Activated CD4-positive, alpha-beta T cell treated with anti-CD3 and anti-CD28 coated beads, Interleukin-2, amount 50 U/mL, for 1 hour (primary cell): ENCODE measurements around the gene RBFOX2.
"Not testable (repeated sequence)": the region's sequence is repeated elsewhere in the genome, so short reads cannot be mapped to it uniquely, and the experiment has no call there.

Source experiments
- DNase-seq: peaks from one replicate; pipeline ENCODE4 v3.0.0-alpha.2; 2020

The RBFOX2 gene

GRCh38 chr22:35727436-35727835 is 301.2 kb downstream of the RBFOX2 start:
- DNase-seq = no peak

DNA sequence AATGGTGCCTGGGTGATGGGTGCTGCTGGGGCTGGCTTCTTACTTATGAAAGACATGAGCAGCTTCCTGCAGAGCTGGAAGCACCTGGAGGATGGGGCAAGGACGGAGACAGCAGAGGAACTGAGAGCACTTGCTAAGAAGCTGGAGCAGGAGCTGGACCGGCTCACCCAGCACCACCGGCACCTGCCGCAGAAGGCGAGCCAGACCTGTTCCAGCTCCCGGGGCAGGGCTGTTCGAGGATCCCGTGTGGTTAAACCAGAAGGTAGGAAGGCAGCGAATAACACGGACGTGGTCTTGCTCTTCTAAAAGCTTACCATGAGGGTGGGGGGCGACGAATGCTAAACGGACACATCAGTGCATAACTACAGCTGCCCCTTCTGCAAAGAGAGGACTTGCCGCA is 301.7 kb downstream of the RBFOX2 start:
- no peak for DNase-seq

DNA sequence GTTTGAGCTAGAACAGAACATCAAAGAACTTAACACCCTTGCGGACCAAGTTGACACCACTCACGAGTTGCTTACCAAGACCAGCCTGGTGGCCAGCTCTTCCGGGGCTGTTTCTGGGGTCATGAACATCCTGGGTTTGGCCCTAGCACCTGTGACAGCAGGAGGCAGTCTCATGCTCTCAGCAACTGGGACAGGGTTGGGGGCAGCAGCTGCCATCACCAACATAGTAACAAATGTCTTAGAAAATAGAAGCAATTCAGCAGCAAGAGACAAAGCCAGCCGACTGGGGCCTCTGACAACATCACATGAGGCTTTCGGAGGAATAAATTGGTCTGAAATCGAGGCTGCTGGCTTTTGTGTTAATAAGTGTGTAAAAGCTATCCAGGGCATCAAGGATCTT is 302.2 kb downstream of the RBFOX2 start:
- DNase-seq = no peak

GRCh38 chr22:35725521-35725920 is 303.1 kb downstream of the RBFOX2 start:
- DNase-seq = no peak

DNA sequence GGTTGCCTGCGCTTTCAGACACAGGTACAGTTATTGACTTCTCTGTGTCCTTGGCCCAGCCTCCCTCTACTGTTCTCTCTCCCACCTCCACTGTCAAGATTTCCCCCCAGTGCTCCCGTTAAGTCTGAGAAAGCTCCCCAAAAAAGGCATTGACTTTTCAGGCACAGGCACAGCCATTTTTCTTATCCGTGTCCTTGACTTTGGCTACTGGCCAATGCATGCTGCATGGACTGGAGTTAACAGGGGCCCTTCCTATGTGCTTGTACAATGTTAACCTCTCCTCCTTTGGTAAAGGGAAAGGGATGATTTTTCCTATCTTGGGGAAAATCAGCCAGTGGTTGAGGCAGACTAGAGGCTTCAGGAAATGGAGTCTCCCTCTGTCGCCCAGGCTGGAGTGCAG is 306.7 kb downstream of the RBFOX2 start:
- DNase-seq = no peak

- DNase-seq = no peak
These were observed 309.3 kb downstream of the RBFOX2 start for GRCh38 chr22:35719212-35719875.

- no peak for DNase-seq
These were observed 311.1 kb downstream of the RBFOX2 start, which contains the start of gene APOL5 for GRCh38 chr22:35717572-35717971. TSS of gene APOL5 (plus strand) at chr22:35717872. CDS start at chr22:35717872, 0 bp downstream.

DNA sequence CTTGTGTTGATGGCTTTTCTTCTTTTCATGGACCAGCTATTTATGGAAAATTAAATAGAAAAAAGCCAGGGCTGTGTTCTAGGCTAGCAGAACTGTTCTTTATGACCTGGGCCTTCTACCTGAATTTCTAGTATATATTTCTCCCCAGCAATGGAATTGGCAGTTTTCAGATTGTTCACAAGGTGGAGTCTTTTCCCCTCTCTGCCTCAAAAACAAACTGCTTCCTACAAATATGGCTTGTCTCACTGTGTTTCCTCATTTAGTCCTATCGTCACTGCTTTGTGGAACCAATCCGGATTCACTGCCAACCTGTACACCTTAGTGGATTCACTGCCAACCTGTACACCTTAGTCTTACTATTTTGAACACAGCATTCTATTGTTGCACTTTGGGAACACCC is 316.0 kb downstream of the RBFOX2 start:
- no peak for DNase-seq

DNA sequence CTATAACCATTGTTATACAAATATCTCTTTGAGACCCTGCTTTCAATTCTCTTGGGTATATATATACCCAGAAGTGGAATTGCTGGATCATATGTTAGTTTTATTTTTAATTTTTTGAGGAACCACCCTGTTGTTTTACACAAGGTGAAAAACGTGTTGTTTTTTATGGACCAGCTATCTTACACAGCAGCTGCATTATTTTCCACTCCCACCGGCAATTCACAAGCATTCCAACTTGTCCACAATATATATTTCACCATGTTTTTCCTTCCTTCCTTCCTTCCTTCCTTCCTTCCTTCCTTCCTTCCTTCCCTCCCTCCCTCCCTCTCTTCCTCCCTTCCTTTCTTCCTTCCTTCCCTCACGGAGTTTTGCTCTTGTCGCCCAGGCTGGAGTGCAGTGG is 317.3 kb downstream of the RBFOX2 start:
- DNase-seq = no peak

- no peak for DNase-seq
These were observed 319.7 kb downstream of the RBFOX2 start for GRCh38 chr22:35708917-35709316.

DNA sequence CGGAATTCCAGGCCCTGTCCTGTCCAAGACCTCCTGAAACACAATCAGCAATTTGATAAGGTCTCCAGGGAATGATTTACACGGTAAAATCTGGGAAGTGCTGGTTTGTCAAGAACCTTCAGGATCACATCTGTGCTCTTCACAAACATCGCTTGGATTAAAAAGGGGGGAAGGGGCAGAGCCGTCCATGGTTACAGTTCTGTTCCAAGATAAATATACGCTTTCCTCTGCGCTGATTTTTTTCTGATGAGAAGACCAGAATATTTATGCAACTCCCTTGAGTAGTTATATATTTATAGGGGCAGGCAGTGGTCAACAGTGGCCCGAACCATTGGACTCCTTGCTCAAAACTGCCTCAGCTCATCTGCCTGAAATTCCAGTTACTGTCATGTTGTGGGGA is 320.2 kb downstream of the RBFOX2 start:
- DNase-seq = no peak

DNA sequence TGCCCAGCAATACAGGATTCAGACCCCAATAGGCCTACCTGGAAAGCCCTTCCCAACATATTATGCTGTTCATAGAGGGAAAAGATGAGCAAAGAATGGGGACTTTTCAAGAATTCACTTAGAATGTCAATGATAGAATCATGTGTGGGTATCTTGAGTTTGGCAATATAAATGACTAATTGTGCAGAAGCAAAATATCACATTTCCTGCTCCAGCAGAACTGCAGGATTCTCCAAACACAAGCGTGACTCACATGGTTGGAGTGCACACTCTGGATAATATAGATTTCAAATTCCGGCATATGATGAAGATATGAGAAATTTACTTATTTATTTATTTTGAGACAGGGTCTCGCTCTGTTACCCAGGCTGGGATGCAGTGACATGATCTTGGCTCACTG is 323.5 kb downstream of the RBFOX2 start:
- no peak for DNase-seq

DNA sequence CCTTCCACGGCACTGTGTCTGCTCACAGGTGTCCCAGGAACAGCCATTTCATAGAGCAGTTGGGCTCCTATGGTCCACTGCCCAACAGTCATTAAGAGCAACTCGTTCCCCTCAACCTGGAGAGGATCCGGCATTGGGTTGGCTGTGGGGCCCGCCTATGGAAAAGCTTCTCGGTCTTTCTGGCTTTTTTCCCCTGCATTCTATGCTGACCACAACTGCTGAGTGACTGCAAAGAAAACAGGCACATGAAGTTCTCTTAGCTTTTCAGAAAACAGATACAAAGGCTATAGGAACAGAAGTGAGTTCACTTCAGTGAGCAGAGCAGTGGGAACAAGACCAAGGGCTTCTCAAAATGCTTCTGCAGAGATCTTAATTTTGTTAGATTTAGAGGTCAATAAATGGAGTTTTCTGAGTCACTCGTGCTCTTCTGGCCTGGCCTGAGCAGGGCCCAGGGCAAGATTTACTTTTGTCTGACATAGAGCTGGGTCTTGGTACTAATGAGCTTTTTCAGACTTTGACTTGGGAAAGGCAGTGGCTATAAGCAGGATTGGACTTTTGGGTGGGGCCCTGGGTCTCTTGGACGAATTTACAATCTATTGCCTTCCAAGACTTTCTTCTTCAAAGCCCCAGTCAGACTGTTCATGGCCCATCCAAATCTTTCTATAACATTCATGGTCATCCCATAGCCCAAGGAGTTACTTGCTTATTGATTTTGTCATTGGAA is 324.6 kb downstream of the RBFOX2 start:
- no peak for DNase-seq

- not testable (repeated sequence) for DNase-seq
These were observed 328.8 kb downstream of the RBFOX2 start for GRCh38 chr22:35699852-35700251.

DNA sequence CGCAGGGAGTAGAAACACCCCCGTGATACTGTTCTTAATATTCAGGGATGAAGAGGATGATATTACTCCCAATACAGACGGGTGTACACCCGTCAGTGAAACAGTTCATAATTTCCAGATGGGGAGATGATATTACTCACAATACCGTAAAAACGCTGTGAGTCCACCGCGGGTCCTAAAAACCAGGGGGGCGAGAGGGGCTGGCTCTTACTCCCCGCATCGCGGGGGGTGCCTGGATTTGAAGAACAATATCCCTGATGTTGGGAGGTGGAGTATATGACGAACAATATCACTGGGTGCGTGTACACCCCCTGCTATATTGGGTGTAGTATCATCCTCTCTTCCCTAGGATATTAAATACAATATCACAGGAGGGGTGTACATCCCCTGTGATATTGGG is 331.5 kb downstream of the RBFOX2 start:
- no peak for DNase-seq

GRCh38 chr22:35695202-35695601 is 333.4 kb downstream of the RBFOX2 start:
- DNase-seq = no peak

DNA sequence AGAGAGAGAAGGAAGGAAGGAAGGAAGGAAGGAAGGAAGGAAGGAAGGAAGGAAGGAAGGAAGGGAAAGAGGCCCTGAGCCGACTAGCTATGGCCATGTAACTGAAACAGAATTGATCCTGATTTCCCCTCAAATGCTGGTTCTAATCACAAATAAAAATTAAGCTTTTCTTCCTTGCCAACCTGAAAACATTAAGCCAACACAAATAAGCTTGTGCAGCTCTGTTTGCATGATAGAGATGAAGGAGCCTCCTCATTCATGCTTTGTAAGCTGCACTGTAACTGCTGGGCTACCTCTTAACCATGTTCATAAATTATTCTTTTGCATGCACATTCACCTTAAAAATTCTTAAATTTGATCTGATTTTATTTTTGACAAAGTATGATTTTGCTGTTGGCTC is 338.6 kb downstream of the RBFOX2 start:
- DNase-seq = no peak

- no peak for DNase-seq
These were observed 339.5 kb downstream of the RBFOX2 start for GRCh38 chr22:35688913-35689675.
